ENCODE measurements around the gene TNKS2. TPM values are rescaled to one million over a fixed set of nuclear protein-coding genes. Genes with fewer than 3 reads are reported as not detected.

Gene TNKS2
- total RNA-seq, 1 experiment from 2014 or later, result 25.4 TPM

DNA sequence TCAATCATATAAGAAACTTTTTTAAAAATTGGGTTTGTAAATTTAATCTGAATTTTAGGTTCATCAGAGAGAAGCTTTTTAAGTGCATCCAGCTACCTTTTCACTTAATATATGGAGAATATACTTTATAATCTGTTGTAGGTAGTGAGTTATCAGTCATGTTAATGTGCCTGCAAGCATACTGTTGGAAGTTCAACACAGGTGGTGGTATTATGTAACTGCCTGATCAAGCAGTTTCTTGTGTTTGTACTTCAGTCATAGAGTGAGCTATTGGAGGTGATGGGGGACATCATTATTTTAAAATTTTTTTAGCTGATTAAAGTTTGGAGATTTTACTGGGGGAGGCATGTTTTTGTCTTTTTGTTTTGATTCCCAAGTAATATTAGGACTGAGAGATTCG is 2.5 kb downstream of the TNKS2 start:
- peaks cover 20% of the 10 kb centered on the region for H3F3A ChIP-seq (ENCODE audit: insufficient read depth, low read depth)
- no peaks in the 10 kb centered on the region for H3K27me3 ChIP-seq (ENCODE audit: insufficient read depth, low read depth)
- H3K27ac ChIP-seq, result no peak overlapping the region
- peak overlapping the region; percentile 96; the same call in 1 of the 2 replicates for H3K4me3 ChIP-seq
- ChIA-PET POLR2A (ENCODE audit: unreplicated experiment) (no interaction called here), CTCF (interaction anchor here (0.9 kb wide), 1 partner anchor 8 kb away, joined by 3 read pairs; no protein-coding TSS in a partner anchor)
- no TSS peak for BruUV-seq (replicated peaks)
- H3K9me2 ChIP-seq (ENCODE audit: insufficient read depth), result no peaks in the 10 kb centered on the region
- no peak for TF ChIP-seq EZH2 (IDR thresholded peaks at IDR 0.05; ENCODE audit: low read depth)
- TF ChIP-seq, protein P1, sequence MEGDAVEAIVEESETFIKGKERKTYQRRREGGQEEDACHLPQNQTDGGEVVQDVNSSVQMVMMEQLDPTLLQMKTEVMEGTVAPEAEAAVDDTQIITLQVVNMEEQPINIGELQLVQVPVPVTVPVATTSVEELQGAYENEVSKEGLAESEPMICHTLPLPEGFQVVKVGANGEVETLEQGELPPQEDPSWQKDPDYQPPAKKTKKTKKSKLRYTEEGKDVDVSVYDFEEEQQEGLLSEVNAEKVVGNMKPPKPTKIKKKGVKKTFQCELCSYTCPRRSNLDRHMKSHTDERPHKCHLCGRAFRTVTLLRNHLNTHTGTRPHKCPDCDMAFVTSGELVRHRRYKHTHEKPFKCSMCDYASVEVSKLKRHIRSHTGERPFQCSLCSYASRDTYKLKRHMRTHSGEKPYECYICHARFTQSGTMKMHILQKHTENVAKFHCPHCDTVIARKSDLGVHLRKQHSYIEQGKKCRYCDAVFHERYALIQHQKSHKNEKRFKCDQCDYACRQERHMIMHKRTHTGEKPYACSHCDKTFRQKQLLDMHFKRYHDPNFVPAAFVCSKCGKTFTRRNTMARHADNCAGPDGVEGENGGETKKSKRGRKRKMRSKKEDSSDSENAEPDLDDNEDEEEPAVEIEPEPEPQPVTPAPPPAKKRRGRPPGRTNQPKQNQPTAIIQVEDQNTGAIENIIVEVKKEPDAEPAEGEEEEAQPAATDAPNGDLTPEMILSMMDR (conservative IDR thresholded peaks at IDR 0.05), result no peak
- H3K4me1 ChIP-seq (replicated peaks; ENCODE audit: insufficient read depth), result peaks cover 35% of the 10 kb centered on the region
- H3K79me2 ChIP-seq (ENCODE audit: low read depth), result peaks cover 81% of the 10 kb centered on the region
- no peak overlapping the region for H2AFZ ChIP-seq
- H3K9me3 ChIP-seq (ENCODE audit: insufficient read depth, low read depth), result no peaks in the 10 kb centered on the region
- no peak for DNase-seq
- H3K36me3 ChIP-seq (ENCODE audit: low read depth), result peaks cover 11% of the 10 kb centered on the region; the same call in 1 of the 2 replicates
- peak overlapping the region; percentile 99 for H3K4me2 ChIP-seq
- peaks cover 14% of the 10 kb centered on the region; the same call in 1 of the 2 replicates for H4K20me1 ChIP-seq (ENCODE audit: insufficient read depth)
- intact Hi-C loops (cut with micrococcal nuclease; ENCODE audit: unreplicated experiment), result no loop called here

GRCh38 chr10:91803386-91804125 is 5.3 kb downstream of the TNKS2 start:
- no peak overlapping the region for H3K27ac ChIP-seq
- no peaks in the 10 kb centered on the region for H3K27me3 ChIP-seq (ENCODE audit: insufficient read depth, low read depth)
- CTCF ChIA-PET, result no interaction called here
- H2AFZ ChIP-seq, result no peak overlapping the region
- peaks cover 4% of the 10 kb centered on the region; the same call in 1 of the 2 replicates for H3F3A ChIP-seq (ENCODE audit: insufficient read depth, low read depth)
- no peak for TF ChIP-seq EZH2 (IDR thresholded peaks at IDR 0.05; ENCODE audit: low read depth)
- TF ChIP-seq, protein P1 (conservative IDR thresholded peaks at IDR 0.05), result no peak
- DNase-seq, result no peak
- H3K9me3 ChIP-seq (ENCODE audit: insufficient read depth, low read depth), result no peaks in the 10 kb centered on the region
- peaks cover 11% of the 10 kb centered on the region; the same call in 1 of the 2 replicates for H3K36me3 ChIP-seq (ENCODE audit: low read depth)
- H3K4me1 ChIP-seq (replicated peaks; ENCODE audit: insufficient read depth), result peaks cover 15% of the 10 kb centered on the region
- no peak overlapping the region for H3K4me3 ChIP-seq
- no TSS peak for BruUV-seq (replicated peaks)
- H3K4me2 ChIP-seq, result no peak overlapping the region
- intact Hi-C loops (cut with micrococcal nuclease; ENCODE audit: unreplicated experiment), result no loop called here
- no peaks in the 10 kb centered on the region for H3K9me2 ChIP-seq (ENCODE audit: insufficient read depth)
- H3K79me2 ChIP-seq (ENCODE audit: low read depth), result peaks cover 77% of the 10 kb centered on the region
- POLR2A ChIA-PET (ENCODE audit: unreplicated experiment), result no interaction called here
- peaks cover 14% of the 10 kb centered on the region; the same call in 1 of the 2 replicates for H4K20me1 ChIP-seq (ENCODE audit: insufficient read depth)

DNA sequence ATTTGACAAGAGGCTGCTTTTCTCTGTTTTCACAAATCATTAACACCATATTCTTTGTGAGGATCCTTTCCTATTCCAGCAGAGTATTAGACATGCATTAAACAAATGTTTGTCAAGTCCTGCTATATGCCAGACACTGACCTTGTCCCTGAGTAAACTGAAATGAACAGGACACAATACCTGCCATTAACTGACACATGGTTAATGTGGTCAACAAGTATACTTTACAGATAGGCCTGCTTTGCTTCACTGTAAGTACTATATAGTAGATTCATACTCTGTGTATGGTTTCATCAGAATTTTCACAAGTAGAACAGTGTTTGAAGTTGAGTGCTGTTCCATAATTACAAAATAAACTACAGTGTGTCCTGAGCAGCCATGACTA is 5.9 kb downstream of the TNKS2 start:
- intact Hi-C loops (cut with micrococcal nuclease; ENCODE audit: unreplicated experiment), result no loop called here
- DNase-seq, result no peak
- CTCF ChIA-PET, result no interaction called here
- Histone ChIP-seq H3K9me3 (ENCODE audit: insufficient read depth, low read depth) (no peaks in the 10 kb centered on the region), H3K36me3 (ENCODE audit: low read depth) (peaks cover 11% of the 10 kb centered on the region; the same call in 1 of the 2 replicates), H4K20me1 (ENCODE audit: insufficient read depth) (peaks cover 14% of the 10 kb centered on the region; the same call in 1 of the 2 replicates), H3K4me2 (no peak overlapping the region), H3F3A (ENCODE audit: insufficient read depth, low read depth) (no peaks in the 10 kb centered on the region; the same call in 1 of the 2 replicates), H3K27ac (no peak overlapping the region), H2AFZ (no peak overlapping the region), H3K4me1 (replicated peaks; ENCODE audit: insufficient read depth) (peaks cover 15% of the 10 kb centered on the region), H3K9me2 (ENCODE audit: insufficient read depth) (no peaks in the 10 kb centered on the region), H3K79me2 (ENCODE audit: low read depth) (peaks cover 77% of the 10 kb centered on the region), H3K27me3 (ENCODE audit: insufficient read depth, low read depth) (no peaks in the 10 kb centered on the region), H3K4me3 (no peak overlapping the region)
- TF ChIP-seq, protein P1 (conservative IDR thresholded peaks at IDR 0.05), result no peak
- no peak for TF ChIP-seq EZH2 (IDR thresholded peaks at IDR 0.05; ENCODE audit: low read depth)
- POLR2A ChIA-PET (ENCODE audit: unreplicated experiment), result no interaction called here
- no TSS peak for BruUV-seq (replicated peaks)
